ENCODE results near the gene CLEC18C. TPM values are rescaled to one million over a fixed set of nuclear protein-coding genes. Genes with fewer than 3 reads are reported as not detected.
"Not testable (repeated sequence)": the region's sequence is repeated elsewhere in the genome, so short reads cannot be mapped to it uniquely, and the experiment has no call there.

Gene CLEC18C
- total and polyA plus RNA-seq, 10 of the 15 experiments (the other 5 are each of a cell fraction or from before 2014, with no cell fraction given) = 0.05 to 0.11 TPM; not detected in 8

DNA sequence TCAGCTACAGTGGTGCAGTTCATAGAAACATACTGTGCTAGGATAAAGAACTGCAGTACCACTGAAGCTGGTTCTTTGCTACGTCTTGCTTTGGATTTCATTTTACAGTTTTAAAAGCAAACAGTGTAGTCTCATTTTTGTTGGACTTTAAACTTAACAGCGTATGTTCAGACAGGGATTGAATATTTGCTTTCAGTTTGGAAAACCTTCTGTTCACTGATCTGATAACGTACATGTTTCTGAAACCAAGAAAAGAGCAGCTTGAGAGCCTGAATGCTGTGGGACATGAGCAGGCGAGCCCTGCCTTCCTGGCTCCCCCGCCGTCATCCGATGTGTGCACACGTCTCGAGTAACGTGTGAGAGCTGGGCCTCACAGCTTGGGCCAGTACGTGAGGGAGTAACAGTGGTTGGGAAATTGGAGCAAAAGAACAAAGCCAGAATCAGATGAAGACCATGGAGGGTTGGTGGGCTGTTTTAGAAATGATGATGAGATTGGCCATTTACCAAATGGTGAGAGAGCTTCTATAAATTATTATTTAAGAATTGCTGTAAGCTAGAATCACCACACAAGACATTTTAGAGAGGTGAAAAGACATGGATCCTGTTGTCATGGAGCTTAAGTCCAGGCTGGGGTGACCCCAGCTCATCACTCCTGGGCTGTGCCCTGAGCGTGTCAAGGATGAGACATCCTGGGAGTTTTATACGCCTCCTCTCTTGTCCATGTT is 20.8 kb upstream of the CLEC18C start (continued):
- TF ChIP-seq ZZZ3 (IDR thresholded peaks at IDR 0.05; ENCODE audit: control insufficient read depth, insufficient read length, low read depth) = no peak
- TF ChIP-seq, protein P1, sequence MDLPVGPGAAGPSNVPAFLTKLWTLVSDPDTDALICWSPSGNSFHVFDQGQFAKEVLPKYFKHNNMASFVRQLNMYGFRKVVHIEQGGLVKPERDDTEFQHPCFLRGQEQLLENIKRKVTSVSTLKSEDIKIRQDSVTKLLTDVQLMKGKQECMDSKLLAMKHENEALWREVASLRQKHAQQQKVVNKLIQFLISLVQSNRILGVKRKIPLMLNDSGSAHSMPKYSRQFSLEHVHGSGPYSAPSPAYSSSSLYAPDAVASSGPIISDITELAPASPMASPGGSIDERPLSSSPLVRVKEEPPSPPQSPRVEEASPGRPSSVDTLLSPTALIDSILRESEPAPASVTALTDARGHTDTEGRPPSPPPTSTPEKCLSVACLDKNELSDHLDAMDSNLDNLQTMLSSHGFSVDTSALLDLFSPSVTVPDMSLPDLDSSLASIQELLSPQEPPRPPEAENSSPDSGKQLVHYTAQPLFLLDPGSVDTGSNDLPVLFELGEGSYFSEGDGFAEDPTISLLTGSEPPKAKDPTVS (IDR thresholded peaks at IDR 0.05; ENCODE audit: low read depth, low read length) = no peak

DNA sequence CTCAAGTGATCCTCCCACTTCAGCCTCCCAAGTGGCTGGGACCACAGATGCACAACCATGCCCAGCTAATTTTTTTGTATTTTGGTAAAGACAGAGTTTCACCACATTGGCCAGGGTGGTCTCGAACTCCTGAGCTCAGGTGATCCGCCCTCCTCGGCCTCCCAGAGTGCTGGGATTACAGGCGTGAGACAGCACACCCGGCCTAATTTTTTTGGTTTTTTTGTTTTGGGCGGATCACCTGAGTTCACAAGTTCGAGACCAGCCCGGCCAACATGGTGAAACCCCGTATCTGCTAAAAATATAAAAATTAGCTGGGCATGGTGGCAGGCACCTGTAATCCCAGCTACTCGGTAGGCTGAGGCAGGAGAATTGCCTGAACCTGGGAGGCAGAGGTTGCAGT is 18.9 kb upstream of the CLEC18C start:
- CTCF ChIA-PET; H3K4me2 ChIP-seq (ENCODE audit: control insufficient read depth, insufficient read depth); H3K4me1 ChIP-seq (ENCODE audit: control insufficient read depth, insufficient read depth, low read length); H3K9me3 ChIP-seq (replicated peaks; ENCODE audit: control insufficient read depth, insufficient read depth, low read length); BruUV-seq (replicated peaks); SMC1A ChIA-PET (ENCODE audit: uncharacterized antibody, unreplicated experiment); ATAC-seq; FAIRE-seq; H3K27ac ChIP-seq (ENCODE audit: control insufficient read depth, insufficient read depth); H4K20me1 ChIP-seq (ENCODE audit: control insufficient read depth, insufficient read depth); RAD21 ChIA-PET (ENCODE audit: unreplicated experiment); H3K27me3 ChIP-seq (replicated peaks in 1 of 2; ENCODE audit: control insufficient read depth in 2 of 2, insufficient read depth in 2 of 2, low read length in 1 of 2); DNase-seq (ENCODE audit: low read depth, low spot score); H3K79me2 ChIP-seq (ENCODE audit: control insufficient read depth, insufficient read depth, low read length); intact Hi-C loops (cut with micrococcal nuclease; ENCODE audit: unreplicated experiment); H3K9ac ChIP-seq (ENCODE audit: control insufficient read depth, insufficient read depth, low read length); H2AFZ ChIP-seq (ENCODE audit: control insufficient read depth, low read depth, low read length); H3K4me3 ChIP-seq: not testable (repeated sequence)
- H3K36me3 ChIP-seq (ENCODE audit: control insufficient read depth in 2 of 2, insufficient read depth in 2 of 2, low read length in 1 of 2) = peaks cover 9 to 15% of the 10 kb centered on the region in 2 experiments
- POLR2A ChIA-PET = interaction anchor here (0.6 kb wide), 1 partner anchor 12 kb away, joined by 3 read pairs; no protein-coding TSS in a partner anchor
- in situ Hi-C loops (cut with MboI) = loop anchor here (5.0 kb wide), 1 partner anchor 63 kb away; no protein-coding TSS in a partner anchor
- 88% methylated on average over 10 of the region's 10 CpGs for WGBS (ENCODE audit: insufficient coverage, insufficient replicate concordance, low lambda C conversion rate, missing lambda C conversion rate)
